ENCODE data around the gene TSPAN31. TPM values are rescaled to one million over a fixed set of nuclear protein-coding genes. Genes with fewer than 3 reads are reported as not detected.

Gene TSPAN31
- total and polyA plus RNA-seq, 9 of the 15 experiments (the other 6 are each of a cell fraction or from before 2014, with no cell fraction given), result 11.3 to 26.4 (median 14.3) TPM

GRCh38 chr12:57751788-57752667, 7.2 kb downstream of the TSPAN31 start, which contains the start of gene CDK4 (continued):
- TF ChIP-seq ZBTB8A (IDR thresholded peaks at IDR 0.05; ENCODE audit: partially characterized antibody), result no peak
- TF ChIP-seq MBD2 (IDR thresholded peaks at IDR 0.05; ENCODE audit: borderline replicate concordance, low read depth), result peak; percentile 54; the same call in 1 of the 2 replicates
- peak; percentile 95 for TF ChIP-seq ZNF395 (CRISPR knock-in tag; IDR thresholded peaks at IDR 0.05)
- TF ChIP-seq ZNF143 (CRISPR knock-in tag; IDR thresholded peaks at IDR 0.05), result no peak
- TF ChIP-seq ZC3H8 (IDR thresholded peaks at IDR 0.05), result 0 out of 2 replicates have a peak, but pooled peaks have one; percentile 23
- TF ChIP-seq HNRNPUL1 (IDR thresholded peaks at IDR 0.05; ENCODE audit: low read length), result no peak
- TF ChIP-seq L3MBTL2 (IDR thresholded peaks at IDR 0.05), result peak; percentile 97
- TF ChIP-seq SMARCE1 (IDR thresholded peaks at IDR 0.05), result peak; percentile 87
- TF ChIP-seq NR0B1 (IDR thresholded peaks at IDR 0.05; ENCODE audit: partially characterized antibody), result no peak
- 0 out of 4 replicates have a peak, but pooled peaks of 1 of the 2 experiments have one; percentile 1 for TF ChIP-seq RAD21 (CRISPR knock-in tag; conservative IDR thresholded peaks at IDR 0.05 in 1 of 2, IDR thresholded peaks at IDR 0.05 in 1 of 2)
- no peak for TF ChIP-seq DLX4 (CRISPR knock-in tag; IDR thresholded peaks at IDR 0.05)
- peak; percentile 49; the same call in 1 of the 2 replicates for TF ChIP-seq ZNF407 (IDR thresholded peaks at IDR 0.05; ENCODE audit: low read depth)
- TF ChIP-seq TBP (optimal IDR thresholded peaks at IDR 0.05; ENCODE audit: low read depth, low read length), result peak; percentile 84
- TF ChIP-seq ZNF324 (CRISPR knock-in tag; IDR thresholded peaks at IDR 0.05), result no peak
- peak; percentile 87 for TF ChIP-seq BRD9 (IDR thresholded peaks at IDR 0.05; ENCODE audit: low read depth, partially characterized antibody)
- peak; percentile 40 for TF ChIP-seq NCOA4 (IDR thresholded peaks at IDR 0.05; ENCODE audit: partially characterized antibody)
- no peak for TF ChIP-seq MCM7 (IDR thresholded peaks at IDR 0.05)

Measured in K562 (cell line).